Measurements from ENCODE around the gene RAMP3.
A peak's percentile ranks its signal among the peaks of the same experiment; 100 is the strongest.
"Not testable (repeated sequence)": the region's sequence is repeated elsewhere in the genome, so short reads cannot be mapped to it uniquely, and the experiment has no call there.

Gene RAMP3

GRCh38 chr7:45157653-45158401 lies at the start of gene RAMP3:
Gene RAMP3 (plus strand): TSS chr7:45157791. CDS start chr7:45157829, 38 bp downstream.
- no peak for DNase-seq

- DNase-seq, result no peak
Observed at GRCh38 chr7:45108863-45109262, 48.7 kb upstream of the RAMP3 start.

GRCh38 chr7:45111298-45112223 lies 46.0 kb upstream of the RAMP3 start, which contains the start of gene TBRG4:
Gene TBRG4 (minus strand): TSS chr7:45111697. CDS start chr7:45109237, 2,460 bp downstream.
- DNase-seq, result peak; percentile 33 to 61

GRCh38 chr7:45112648-45113047 lies 44.9 kb upstream of the RAMP3 start:
- no peak for DNase-seq

- DNase-seq, result not testable (repeated sequence)
Observed at GRCh38 chr7:45114257-45114656, 43.3 kb upstream of the RAMP3 start.

- DNase-seq, result no peak
Observed at GRCh38 chr7:45114926-45115325, 42.7 kb upstream of the RAMP3 start.

GRCh38 chr7:45116048-45116447 lies 41.5 kb upstream of the RAMP3 start:
- no peak for DNase-seq

GRCh38 chr7:45117582-45117981 lies 40.0 kb upstream of the RAMP3 start:
- no peak for DNase-seq

GRCh38 chr7:45118292-45118691 lies 39.3 kb upstream of the RAMP3 start:
- no peak for DNase-seq

- DNase-seq, result no peak
Observed at GRCh38 chr7:45118889-45119331, 38.7 kb upstream of the RAMP3 start.

- DNase-seq, result no peak
Observed at GRCh38 chr7:45119550-45119949, 38.0 kb upstream of the RAMP3 start.

- DNase-seq, result no peak
Observed at GRCh38 chr7:45122975-45123860, 34.4 kb upstream of the RAMP3 start.

- no peak for DNase-seq
Observed at GRCh38 chr7:45123913-45124710, 33.5 kb upstream of the RAMP3 start.

- no peak for DNase-seq
Observed at GRCh38 chr7:45125193-45125904, 32.2 kb upstream of the RAMP3 start.

- DNase-seq, result no peak
Observed at GRCh38 chr7:45126201-45126600, 31.4 kb upstream of the RAMP3 start.

GRCh38 chr7:45126920-45127319 lies 30.7 kb upstream of the RAMP3 start:
- no peak for DNase-seq

GRCh38 chr7:45129181-45129800 lies 28.3 kb upstream of the RAMP3 start:
- DNase-seq, result peak in 1 of 2 experiments; percentile 35

- DNase-seq, result no peak
Observed at GRCh38 chr7:45129906-45130305, 27.7 kb upstream of the RAMP3 start.

GRCh38 chr7:45130910-45131309 lies 26.7 kb upstream of the RAMP3 start:
- DNase-seq, result no peak

GRCh38 chr7:45131891-45132290 lies 25.7 kb upstream of the RAMP3 start:
- no peak for DNase-seq
